ENCODE data around the gene RGS12. TPM values are rescaled to one million over a fixed set of nuclear protein-coding genes. Genes with fewer than 3 reads are reported as not detected.

The RGS12 gene
- total RNA-seq, 4 donors from 2014 or later, result 3.5 to 63.8 (median 40.1) TPM

DNA sequence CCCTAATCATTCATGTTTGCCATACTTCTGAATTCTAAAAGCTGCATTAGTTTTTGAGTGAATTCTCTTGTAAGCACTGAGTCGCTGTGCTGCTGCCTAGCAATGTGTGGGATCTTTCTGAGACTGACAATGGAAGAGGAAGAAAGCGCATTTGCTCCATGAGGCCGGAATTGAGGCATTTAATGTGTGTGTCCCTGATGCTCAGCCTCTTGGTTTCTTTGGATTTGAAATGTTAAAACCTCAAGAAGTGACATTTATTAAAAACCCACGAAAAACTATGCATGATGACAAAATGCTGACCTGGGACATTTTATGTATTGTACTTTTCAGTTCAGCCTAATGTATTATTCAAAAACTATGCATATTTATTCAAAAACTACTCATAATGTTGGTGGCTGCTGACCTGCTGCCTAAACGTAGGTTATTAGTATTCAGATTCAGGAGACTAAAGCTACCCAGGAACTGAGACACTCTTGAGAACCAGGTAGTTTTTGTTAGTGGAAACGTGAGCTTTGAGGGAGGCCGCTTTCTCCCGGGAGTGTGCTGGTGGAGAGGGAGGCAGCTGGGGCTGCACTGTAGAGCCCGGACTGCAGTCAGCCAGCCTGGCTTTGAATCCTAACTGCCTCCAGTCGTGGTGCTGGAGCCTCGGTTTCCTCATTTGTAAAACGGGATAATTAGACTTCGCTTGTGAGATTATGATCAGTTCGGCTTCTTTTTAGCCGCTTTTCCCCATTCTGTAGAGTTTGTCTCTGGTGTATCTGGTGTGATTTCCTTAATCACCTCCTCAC lies 11.3 kb downstream of the RGS12 start:
- Histone ChIP-seq H3K27ac (no peak overlapping the region), H3K27me3 (no peaks in the 10 kb centered on the region), H3K9me3 (no peaks in the 10 kb centered on the region), H3K4me3 (no peak overlapping the region), H3K4me1 (peaks cover 0 to 8% of the 10 kb centered on the region in 2 donors), H3K36me3 (no peaks in the 10 kb centered on the region)
- intact Hi-C loops (cut with DNase I; ENCODE audit: low total_unique reads), result no loop called here
- TF ChIP-seq, protein P1, sequence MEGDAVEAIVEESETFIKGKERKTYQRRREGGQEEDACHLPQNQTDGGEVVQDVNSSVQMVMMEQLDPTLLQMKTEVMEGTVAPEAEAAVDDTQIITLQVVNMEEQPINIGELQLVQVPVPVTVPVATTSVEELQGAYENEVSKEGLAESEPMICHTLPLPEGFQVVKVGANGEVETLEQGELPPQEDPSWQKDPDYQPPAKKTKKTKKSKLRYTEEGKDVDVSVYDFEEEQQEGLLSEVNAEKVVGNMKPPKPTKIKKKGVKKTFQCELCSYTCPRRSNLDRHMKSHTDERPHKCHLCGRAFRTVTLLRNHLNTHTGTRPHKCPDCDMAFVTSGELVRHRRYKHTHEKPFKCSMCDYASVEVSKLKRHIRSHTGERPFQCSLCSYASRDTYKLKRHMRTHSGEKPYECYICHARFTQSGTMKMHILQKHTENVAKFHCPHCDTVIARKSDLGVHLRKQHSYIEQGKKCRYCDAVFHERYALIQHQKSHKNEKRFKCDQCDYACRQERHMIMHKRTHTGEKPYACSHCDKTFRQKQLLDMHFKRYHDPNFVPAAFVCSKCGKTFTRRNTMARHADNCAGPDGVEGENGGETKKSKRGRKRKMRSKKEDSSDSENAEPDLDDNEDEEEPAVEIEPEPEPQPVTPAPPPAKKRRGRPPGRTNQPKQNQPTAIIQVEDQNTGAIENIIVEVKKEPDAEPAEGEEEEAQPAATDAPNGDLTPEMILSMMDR (IDR thresholded peaks at IDR 0.05), result no peak
- no peak for TF ChIP-seq POLR2A (IDR thresholded peaks at IDR 0.05)
- DNase-seq, result no peak

DNA sequence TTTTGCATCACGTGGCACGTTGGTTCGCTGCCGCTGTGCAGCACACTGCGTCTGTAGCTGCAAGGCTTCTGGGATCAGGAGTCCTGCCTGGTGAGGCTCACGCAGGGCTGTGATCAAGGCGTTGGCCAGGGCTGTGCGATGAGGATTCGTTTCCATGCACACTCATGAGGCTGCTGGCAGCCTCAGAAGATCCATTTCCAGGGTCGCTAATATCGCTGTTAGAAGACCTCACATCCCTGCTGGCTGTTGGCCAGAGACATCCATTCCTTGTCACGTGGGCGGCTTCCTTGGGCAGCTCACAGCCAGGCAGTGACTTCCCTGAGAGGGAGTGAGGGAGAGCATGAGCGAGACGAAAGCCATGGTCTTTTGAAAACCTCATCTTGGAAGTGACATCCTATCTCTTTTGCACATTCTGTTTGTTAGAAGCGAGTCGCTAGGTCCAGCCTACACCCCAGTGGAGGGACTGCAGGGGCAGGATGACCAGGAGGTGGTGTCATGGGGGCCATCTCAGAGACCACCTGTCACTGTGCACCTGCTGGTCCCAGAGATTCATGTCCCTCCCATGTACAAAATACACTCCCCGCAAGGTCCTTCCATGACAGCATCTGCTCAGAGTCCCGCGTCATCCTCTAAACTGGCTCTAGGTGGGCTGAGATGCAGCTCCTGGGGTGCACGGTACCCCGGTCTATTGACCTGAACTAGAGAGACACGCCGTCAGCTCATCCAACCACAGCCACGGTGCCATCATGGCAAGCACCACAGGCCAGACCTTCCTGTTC lies 12.2 kb downstream of the RGS12 start:
- TF ChIP-seq, protein P1 (IDR thresholded peaks at IDR 0.05), result no peak
- no peak for TF ChIP-seq POLR2A (IDR thresholded peaks at IDR 0.05)
- no peak overlapping the region for H3K27ac ChIP-seq

DNA sequence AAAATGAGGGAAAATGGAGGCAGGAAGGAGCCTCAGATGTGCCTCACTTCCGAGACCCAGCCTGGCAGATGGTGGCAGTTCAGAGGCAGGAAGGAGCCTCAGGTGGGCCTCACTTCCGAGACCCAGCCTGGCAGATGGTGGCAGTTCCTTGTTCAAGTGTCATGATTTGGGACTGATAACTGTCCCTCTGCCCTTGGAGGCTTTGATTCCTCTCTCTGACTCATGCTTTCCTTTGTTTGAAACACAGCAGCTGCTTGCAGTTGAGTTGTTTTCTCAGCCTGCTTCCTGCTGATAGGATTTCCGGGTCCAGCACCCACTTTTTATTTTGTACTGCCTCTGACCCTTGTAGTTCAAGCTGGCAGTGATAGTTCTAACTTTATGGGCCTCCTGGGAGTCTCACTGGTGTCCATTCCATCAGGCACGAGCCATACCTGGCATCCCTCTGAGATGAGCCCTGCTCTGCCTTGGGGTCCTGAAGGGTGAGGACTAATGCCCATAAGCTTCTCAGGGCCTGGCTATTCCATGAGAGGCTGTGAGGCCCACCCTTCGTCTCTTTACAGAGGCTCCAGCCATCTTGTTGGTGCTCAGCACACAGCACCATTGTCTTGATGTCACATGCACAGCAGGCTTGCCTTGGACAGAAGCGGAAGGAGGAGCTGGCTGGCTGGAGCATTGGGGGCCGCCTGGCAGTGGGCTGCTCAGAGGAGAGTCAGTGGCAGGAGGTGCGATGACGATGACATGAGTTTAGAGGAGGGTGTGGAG lies 13.0 kb downstream of the RGS12 start:
- Histone ChIP-seq H3K9me3 (no peaks in the 10 kb centered on the region), H3K27ac (no peak overlapping the region), H3K4me3 (no peak overlapping the region), H3K36me3 (no peaks in the 10 kb centered on the region), H3K27me3 (no peaks in the 10 kb centered on the region), H3K4me1 (peaks cover 0 to 8% of the 10 kb centered on the region in 2 donors)
- DNase-seq, result peak in 1 of 2 donors; percentile 29
- intact Hi-C loops (cut with DNase I; ENCODE audit: low total_unique reads), result no loop called here
- TF ChIP-seq, protein P1 (IDR thresholded peaks at IDR 0.05), result no peak
- TF ChIP-seq POLR2A (IDR thresholded peaks at IDR 0.05), result no peak

More for the DNA sequence above, 12.2 kb downstream of the RGS12 start:
- H3K27me3 ChIP-seq, result no peaks in the 10 kb centered on the region
- H3K36me3 ChIP-seq, result no peaks in the 10 kb centered on the region
- H3K4me1 ChIP-seq, result peaks cover 0 to 8% of the 10 kb centered on the region in 2 donors
- H3K4me3 ChIP-seq, result no peak overlapping the region
- intact Hi-C loops (cut with DNase I; ENCODE audit: low total_unique reads), result no loop called here
- peak; percentile 49 to 50 for DNase-seq
- no peaks in the 10 kb centered on the region for H3K9me3 ChIP-seq

DNA sequence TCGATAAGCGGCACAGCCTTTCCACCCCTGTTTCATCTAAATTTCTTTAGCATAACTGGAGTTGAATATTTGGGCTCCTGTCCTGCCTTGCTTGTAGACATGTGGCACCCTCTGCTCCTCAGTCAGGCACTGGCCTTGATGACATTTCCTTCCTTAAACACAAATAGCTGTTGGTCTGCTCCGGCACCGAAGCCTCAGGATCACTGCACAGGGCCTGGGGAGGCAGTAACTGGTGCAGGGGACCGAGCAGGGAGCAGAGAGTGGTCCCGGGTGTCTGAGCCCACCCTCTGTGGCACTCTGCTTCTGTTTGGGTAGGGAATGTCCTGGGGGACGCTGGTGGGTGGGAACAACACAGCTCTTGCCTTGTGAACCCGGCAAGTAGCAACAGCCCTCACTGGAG lies 13.6 kb downstream of the RGS12 start:
- intact Hi-C loops (cut with DNase I; ENCODE audit: low total_unique reads), result no loop called here
- TF ChIP-seq, protein P1 (IDR thresholded peaks at IDR 0.05), result no peak
- TF ChIP-seq POLR2A (IDR thresholded peaks at IDR 0.05), result no peak
- no peaks in the 10 kb centered on the region for H3K9me3 ChIP-seq
- peaks cover 0 to 8% of the 10 kb centered on the region in 2 donors for H3K4me1 ChIP-seq
- H3K4me3 ChIP-seq, result no peak overlapping the region
- H3K27ac ChIP-seq, result no peak overlapping the region
- no peaks in the 10 kb centered on the region for H3K27me3 ChIP-seq
- H3K36me3 ChIP-seq, result no peaks in the 10 kb centered on the region
- DNase-seq, result no peak
